Lung microvascular endothelial cell (primary cell): Measurements from ENCODE around the gene D2HGDH. TPM values are rescaled to one million over a fixed set of nuclear protein-coding genes. Genes with fewer than 3 reads are reported as not detected.

ENCODE experiments used
- DNase-seq, 2 donors: peaks; one replicate each; pipeline versions ENCODE4 v3.0.0 to v3.0.0-alpha.2; 2010; ENCODE audit warnings: low read depth in 2 of 2
- total RNA-seq: library from RNA; depleted of rRNA; stranded (reverse); fragments of >200 nt; gene quantifications from 2 replicates; pipeline ENCODE4 v1.2.1, GENCODE V29; 2014

D2HGDH gene
- total RNA-seq, result 7.8 and 13.1 TPM in 2 replicates

DNA sequence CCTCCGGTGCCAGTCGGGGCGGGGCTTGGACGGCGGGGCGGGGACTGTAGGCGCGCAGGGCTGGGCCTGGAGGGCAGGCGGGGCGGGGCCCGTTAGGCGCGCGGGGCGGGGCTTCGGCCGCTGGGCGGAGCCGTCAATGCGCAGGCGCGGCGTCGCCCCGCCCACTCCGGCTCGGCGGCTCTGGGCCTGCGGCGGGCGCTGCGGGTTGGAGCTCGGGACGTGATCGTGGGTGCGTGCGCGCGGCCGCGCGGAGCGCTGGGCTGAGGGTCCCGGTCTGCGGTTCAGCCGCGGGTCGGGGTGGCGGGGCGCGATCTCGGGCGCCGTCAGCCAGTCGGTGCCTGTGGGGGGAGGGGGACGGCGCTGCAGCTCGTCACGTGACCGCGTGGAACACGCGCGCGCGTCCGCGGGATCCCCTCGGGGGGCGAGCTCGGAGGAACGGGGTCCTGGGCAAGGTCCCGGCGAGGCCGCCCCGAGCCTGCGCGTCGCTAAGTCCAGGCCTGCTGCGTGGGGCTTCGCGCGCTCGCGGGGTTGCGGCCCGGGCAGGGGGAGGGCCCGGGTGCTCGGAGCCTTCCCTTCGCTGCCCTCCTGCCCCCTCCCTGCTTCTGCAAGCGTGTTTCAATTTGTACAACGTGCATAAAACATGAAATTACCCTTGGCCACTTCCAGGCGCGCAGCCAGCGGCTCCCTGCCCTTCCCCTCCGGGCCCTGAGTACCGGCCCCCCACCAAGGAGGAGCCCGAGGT, at the start of gene D2HGDH:
Gene D2HGDH (plus strand): TSS at position 164 of the 742 bp plus-strand sequence. CDS start 595 bp downstream, outside the sequence.
- DNase-seq, result peak; percentile 86 to 93

- DNase-seq, result no peak
Measured at GRCh38 chr2:241686324-241686649, 48.1 kb upstream of the D2HGDH start.

DNA sequence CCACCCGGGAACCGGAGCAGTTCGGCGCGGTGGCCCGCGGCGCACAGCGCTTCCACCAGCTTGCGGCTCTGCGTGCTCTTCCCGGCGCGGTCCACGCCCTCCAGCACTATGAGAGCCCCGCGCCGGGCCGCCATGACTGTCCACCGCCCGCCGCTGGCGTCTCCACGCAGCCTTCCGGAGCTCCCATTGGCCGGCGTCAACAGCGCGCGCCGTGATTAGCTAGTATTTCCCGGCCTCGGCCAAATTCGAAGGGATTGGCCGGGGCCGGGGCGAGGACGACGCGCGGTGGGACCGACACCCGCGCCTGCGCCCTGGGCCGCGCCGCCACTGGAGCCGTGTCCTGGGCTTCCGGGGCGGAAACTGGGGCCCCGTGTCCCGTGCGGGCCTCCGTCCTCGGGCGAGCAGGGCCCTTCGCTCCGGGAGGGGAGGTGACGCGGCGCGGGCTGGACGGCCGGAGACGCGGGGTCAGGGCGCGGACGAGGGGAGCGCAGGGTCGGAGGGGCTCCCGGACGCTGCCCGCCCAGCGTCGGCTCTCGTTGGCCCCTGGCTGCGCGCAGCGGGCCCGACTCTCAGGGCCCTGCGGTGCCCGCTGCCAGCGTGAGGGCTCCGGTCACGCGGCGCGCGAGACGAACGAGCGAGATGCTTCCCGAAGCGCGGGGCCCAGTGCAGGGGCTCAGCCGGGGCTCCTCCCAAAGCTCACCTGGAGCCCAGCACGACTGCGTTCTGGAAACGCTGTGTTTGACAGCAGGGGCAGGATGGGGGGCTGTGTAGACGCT, 47.6 kb upstream of the D2HGDH start, which contains the start of gene DTYMK:
Gene DTYMK (minus strand): TSS at position 166 of the 776 bp plus-strand sequence. CDS start 32 bp downstream, at position 134.
- DNase-seq, result peak; percentile 97 to 98

DNA sequence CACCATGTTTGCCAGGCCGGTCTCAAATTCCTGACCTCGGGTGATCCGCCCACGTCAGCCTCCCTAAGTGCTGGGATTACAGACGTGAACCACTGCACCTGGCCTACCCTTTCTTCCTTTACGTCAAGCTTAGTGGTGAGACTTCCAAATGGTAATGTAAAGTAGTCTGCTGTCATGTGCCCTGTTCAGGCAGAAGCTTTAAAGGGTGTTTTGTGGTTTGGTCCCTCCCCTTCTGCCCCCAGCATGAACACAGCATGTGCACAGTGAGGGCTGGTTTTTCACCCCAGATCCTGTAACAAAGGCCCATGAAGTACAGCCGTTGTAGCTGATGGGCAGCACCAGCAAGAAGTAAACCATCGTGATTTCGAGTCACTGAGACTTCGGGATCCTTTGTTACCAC, 45.1 kb upstream of the D2HGDH start:
- DNase-seq, result no peak

- no peak for DNase-seq
Measured at GRCh38 chr2:241690202-241690717, 44.2 kb upstream of the D2HGDH start.

- DNase-seq, result no peak
Measured at GRCh38 chr2:241692448-241692847, 42.0 kb upstream of the D2HGDH start.

DNA sequence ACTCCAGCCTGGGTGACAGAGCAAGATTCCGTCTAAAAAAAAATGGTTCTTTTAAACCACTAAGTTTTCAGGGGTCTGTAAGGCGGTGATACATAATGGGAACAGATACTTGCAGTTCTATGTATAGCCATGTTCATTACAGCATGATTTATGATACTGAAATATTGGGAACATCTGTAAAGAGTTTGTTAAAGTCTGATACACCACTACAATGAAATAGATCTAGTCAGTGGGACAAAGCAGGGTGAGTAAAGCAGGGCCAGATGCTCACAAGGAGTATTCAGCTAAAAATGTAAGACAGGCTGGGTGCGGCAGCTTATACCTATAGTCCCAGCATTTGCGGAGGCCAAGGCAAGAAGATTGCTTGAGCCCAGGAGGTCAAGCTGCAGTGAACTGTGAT, 38.8 kb upstream of the D2HGDH start:
- no peak for DNase-seq

GRCh38 chr2:241701149-241701398, 33.4 kb upstream of the D2HGDH start:
- no peak for DNase-seq

DNA sequence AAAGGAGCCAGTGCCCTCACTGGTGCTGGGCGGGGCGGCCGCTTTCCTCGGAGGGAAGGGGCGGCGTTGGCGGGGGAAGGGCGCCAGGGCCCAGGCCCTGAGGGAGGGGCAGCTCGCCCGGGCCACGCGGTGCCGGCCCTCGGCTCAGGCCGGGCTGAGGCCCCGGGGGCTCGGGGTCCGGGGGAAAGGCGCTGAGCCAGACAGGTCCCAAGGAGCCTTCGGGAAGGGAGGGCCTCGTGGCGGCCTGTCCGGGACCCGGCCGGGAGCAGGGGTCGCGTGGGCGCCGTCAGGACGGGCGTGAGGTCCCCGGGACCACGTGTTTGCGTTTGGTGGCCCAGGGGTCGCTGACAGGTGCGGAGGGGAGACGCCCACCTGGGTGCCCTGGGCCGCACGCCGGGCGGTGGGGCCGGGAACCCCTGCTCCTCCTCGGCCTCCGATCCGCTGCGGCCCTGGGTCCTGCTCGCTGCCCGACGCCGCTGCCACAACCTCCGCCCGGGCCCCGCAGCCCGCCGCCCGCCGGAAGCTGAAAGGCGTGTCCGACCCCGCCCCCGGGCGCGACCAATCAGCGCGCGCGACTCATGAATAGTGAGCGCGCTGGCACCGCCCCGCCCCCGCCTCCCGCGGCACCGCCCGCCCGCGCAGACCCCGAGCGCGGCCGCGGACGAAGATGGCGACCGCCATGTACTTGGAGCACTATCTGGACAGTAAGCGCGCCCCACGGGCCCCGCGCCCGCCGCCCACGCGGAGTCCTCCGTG, 32.9 kb upstream of the D2HGDH start, which contains the start of gene ING5:
Gene ING5 (plus strand): TSS at position 641 of the 756 bp plus-strand sequence. CDS start 27 bp downstream, at position 668.
- DNase-seq, result peak; percentile 94 to 96

- peak; percentile 88 to 94 for DNase-seq
Measured at GRCh38 chr2:241702155-241703031, 32.0 kb upstream of the D2HGDH start.

DNA sequence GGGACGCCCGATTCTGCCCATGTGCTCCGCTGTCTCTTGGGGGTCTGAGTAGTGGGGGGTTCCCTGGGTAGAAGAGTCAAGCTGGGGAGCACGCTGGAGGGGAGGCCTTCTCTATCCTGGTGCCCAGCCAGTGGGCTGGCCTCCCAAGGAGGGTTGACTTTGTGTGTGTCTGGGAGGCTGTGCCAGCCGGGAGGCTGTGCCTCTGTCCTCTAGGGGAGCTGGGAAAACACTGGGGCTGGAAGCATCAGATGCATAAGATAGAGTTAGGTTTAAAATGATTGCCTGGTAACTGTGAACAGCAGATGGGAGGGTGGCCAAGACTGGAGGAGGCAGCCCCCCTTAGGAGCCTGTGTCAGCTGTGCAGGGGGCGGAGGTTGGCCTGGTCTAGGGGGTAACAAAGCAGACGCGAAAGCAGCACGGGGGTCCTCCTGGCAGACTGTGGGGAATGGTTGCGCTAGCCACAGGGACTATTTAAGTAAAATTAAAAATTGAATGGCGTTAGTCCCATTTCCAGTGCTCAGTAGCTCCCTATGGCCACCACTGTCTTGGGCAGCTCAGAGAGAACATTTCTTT, 31.3 kb upstream of the D2HGDH start:
- peak; percentile 9 to 16 for DNase-seq

DNA sequence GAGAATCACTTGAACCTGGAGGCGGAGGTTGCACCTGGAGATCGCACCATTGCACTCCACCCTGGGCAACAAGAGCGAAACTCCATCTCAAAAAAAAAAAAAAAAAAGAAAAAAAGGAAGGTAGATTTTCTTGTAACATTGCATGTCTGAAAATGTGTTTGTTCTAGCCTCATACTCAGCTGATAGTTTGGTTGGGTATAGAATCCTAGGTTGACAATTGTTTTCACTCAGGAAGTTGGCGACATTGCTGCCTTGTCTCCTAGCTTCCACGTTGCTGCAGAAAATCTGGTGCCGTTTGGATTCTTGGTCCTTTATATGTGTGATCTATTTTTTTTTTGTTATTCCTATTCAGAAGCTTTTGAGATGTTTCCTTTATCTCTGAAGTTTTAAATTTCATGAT, 27.9 kb upstream of the D2HGDH start:
- no peak for DNase-seq

- no peak for DNase-seq
Measured at GRCh38 chr2:241708879-241709278, 25.6 kb upstream of the D2HGDH start.

GRCh38 chr2:241719093-241719492, 15.3 kb upstream of the D2HGDH start:
- no peak for DNase-seq

DNA sequence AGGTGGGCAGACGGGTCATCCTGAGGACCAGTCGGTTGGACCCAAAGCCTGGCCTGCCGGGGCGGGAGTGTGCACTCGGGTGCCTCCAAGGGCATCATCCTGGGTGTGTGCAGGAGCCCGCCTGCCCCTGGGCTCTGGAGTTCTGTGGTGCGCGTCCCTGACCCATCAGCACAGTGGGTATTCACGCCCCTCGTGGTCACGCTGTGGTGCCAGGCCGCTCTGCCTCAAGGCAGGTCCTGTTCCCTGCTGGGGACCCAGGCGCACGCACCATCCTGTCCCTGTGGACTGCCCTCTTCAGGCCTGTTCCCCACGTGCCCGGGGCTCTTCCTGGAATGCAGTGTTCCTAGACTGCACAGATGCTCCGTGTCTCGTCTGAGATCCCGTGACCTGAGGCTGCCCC, 14.3 kb upstream of the D2HGDH start:
- DNase-seq, result no peak

GRCh38 chr2:241720560-241720959, 13.9 kb upstream of the D2HGDH start:
- no peak for DNase-seq

GRCh38 chr2:241721852-241722251, 12.6 kb upstream of the D2HGDH start:
- no peak for DNase-seq

DNA sequence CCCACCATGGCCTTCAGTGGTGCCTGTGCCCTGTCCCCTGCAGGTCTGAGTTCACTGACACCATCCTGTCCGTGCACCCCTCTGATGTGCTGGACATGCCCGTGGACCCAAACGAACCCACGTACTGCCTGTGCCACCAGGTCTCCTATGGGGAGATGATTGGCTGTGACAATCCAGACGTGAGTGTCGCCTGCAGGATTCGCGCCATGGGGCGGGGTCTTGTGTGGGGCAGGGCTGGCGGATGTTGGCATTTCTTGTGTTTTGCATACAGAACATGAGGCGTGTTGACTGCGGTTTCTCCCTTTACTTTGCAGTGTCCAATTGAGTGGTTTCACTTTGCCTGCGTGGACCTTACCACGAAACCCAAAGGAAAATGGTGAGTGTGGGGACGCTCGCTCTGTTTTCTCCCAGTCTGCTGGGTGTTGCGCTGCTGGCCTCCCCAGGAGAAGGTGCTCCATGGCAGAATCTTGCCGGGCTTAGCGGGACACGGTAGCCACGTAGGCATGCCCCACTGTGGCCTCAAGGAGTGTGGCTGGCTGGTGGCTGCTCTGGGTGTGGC, 11.5 kb upstream of the D2HGDH start:
- DNase-seq, result no peak

- peak in 1 of 2 donors; percentile 31 for DNase-seq
Measured at GRCh38 chr2:241724259-241724974, 10.0 kb upstream of the D2HGDH start.
